Activated naive CD4-positive, alpha-beta T cell treated with anti-CD3 and anti-CD28 coated beads, Interleukin-2, amount 50 U/mL, for 16 hours (primary cell): ENCODE data around the gene SECISBP2.
"Not testable (repeated sequence)": the region's sequence is repeated elsewhere in the genome, so short reads cannot be mapped to it uniquely, and the experiment has no call there.

Experiments used
- DNase-seq: peaks from one replicate; pipeline ENCODE4 v3.0.0-alpha.2; 2020

SECISBP2 gene

DNA sequence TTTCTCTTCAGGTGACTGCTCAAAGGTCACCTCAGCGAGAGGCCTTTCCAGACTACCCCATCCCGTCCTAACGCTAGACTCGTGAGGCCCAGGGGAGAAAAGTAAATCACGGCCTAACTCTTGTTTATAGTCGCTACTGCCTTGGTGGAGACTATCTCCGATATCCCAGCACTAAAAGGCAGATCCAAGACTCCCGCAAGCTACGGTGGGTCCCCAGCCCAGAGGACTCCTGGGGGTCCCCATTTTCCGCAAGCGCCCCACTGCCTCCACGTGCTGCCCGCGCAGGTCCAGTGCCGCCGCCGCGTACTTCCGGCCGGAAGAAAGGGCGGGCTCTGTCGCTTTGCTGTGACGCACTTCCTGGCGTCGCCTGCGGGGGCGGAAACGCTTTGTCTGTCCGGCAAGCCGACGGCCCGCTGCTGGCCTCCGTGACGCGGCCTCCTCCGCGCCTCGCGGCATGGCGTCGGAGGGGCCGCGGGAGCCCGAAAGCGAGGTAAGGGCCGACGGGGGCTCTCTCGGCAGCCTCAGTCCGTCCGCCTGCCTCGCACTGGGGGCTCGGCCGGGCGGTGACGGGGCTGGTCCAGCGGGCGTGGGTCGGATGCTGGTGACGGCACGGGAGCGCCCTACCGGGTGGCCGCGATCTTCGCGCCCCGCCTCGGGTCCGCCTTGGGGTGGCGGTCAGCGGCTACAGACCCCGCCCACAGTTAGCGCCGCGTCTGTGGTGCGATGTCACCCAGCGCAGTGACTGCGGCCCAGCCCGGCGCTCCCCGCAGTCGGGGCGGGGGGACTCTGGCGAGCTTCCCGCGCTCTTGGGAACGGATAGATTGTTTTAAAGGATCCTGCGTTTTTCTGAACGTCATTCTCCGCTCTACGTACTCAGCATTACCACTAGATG lies at the start of gene SECISBP2:
SECISBP2 (plus strand) TSS at position 378 of the 892 bp plus-strand sequence; CDS start at position 455, 77 bp downstream.
- DNase-seq = peak; percentile 94

GRCh38 chr9:89273528-89274279 lies 44.6 kb upstream of the SECISBP2 start:
- DNase-seq = no peak

GRCh38 chr9:89274838-89275237 lies 43.5 kb upstream of the SECISBP2 start:
- DNase-seq = no peak

GRCh38 chr9:89276040-89276439 lies 42.3 kb upstream of the SECISBP2 start:
- DNase-seq = not testable (repeated sequence)

DNA sequence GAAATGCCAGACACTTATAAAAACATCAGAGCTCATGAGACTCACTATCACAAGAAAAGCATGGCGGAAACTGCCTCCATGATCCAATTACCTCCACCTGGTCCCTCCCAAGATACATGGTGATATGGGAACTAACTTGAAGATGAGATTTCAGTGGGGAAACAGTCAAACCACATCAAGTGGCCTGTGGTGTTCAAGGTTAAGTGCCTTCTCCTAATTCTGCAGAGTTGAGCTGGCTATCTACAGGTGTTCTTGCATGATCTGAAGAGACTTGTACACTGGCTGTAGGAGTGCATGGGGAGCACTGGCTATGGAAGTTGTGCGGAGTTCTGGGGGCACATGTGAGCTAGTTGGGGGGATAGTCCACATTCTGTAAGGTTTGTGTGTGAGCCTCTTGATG lies 41.3 kb upstream of the SECISBP2 start:
- no peak for DNase-seq

- peak; percentile 15 for DNase-seq
These were observed 40.8 kb upstream of the SECISBP2 start for GRCh38 chr9:89277454-89277853.

DNA sequence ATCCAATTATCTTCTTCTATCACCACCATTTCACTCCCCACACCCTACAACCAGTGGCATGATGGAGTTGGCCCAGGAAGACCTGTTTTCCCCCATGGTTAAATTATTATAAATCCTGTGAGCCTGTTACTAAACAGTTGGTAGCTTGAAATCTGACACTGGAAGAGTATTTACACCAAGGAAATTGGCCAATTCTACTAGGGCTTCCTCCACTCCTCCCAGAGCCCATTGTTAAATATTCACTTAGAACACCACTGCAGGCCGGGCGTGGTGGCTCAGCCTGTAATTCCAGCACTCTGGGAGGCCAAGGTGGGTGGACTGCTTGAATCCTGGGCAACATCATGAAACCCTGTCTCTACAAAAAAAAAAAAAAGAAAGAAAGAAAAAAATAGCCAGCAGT lies 39.7 kb upstream of the SECISBP2 start:
- no peak for DNase-seq

DNA sequence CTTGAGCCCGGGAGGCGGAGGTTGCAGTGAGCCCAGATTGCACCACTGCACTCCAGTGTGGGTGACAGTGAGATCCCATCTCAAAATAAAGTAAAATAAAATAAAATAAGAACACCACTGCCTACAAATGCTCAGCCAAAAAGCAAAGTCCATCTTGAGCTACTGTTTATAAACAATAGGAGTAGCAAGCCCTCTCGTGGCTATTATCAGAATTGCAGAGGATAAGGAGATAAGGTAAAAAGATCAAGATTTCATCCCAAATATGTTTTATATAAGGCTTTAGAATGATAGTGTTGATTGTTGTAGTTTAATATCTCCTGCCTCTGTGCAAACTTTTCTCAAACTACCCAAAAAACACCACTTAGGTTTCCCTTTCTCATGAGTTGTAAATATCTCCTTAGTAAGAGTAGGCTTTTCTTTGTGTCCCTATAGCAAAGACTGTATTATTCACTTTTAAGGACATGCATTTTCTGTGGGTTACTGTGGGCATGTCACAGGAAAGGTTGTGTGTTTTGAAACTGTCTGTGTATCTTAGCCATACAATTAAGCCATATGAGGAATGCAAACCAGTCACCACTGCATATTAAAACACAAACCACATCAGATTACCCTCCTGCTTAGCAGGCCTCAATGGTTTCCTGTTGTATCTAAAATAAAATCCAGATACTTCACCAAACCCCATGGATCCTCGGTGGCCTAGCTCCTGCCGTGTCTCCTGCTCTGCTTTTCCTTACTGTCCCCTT lies 39.1 kb upstream of the SECISBP2 start:
- no peak for DNase-seq

- no peak for DNase-seq
These were observed 37.2 kb upstream of the SECISBP2 start for GRCh38 chr9:89281106-89281505.

- not testable (repeated sequence) for DNase-seq
These were observed 35.9 kb upstream of the SECISBP2 start for GRCh38 chr9:89282248-89282968.

DNA sequence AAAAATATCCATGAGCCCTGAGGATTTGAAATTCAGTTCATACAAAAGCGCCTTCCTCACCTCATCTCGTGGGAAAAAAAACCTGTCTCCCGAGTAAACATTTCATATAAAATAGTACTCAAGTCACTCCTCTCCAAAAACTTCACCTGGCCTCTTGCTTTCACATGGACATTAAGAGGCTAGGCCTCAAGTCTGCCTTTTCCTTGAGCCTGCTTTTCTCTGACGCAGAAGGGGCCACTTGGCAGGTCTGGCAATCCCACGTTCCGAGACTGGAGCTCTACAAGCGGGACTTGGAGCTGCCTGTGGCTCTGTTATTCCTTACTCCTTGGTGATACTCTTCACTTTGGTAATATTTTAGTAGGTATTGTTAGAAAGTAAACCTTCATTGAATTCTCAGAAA lies 34.2 kb upstream of the SECISBP2 start:
- no peak for DNase-seq

- DNase-seq = no peak
These were observed 26.6 kb upstream of the SECISBP2 start for GRCh38 chr9:89291741-89292140.

- no peak for DNase-seq
These were observed 25.3 kb upstream of the SECISBP2 start for GRCh38 chr9:89293014-89293413.

DNA sequence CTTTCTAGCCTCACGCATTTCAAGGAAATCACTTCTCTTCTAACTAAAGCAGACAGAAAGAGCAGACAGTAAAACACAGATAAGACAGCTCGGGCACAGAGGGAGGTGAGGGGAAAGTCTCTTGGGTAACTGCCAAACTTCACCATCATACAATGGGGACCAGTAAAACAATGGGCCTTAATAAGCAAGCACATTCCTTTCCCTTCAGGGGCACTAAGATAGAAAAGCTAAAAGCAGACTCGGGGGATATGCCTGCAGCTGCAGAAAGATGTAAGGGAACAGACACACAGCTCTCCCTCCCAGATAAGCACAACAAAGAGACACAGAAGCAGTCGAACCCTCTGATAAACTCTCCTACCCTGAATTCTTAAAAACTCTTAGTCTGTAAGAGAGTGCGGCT lies 22.9 kb upstream of the SECISBP2 start:
- no peak for DNase-seq

DNA sequence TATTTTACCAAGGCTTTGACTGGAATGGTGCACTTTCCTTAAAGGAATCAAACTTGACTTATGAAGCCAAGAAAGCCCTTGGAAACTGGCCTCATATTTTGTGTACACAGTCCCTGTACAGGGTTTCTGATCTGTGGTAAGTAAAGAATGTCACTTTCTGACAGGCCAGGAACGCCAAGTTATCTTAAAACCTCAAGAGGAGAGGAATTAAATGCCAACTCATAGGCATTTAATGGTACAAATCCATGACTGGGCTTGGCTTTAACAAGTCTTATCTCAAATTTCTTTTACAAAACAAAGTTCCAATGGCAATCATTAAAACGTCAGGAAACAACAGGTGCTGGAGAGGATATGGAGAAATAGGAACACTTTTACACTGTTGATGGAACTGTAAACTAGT lies 16.3 kb upstream of the SECISBP2 start:
- not testable (repeated sequence) for DNase-seq

DNA sequence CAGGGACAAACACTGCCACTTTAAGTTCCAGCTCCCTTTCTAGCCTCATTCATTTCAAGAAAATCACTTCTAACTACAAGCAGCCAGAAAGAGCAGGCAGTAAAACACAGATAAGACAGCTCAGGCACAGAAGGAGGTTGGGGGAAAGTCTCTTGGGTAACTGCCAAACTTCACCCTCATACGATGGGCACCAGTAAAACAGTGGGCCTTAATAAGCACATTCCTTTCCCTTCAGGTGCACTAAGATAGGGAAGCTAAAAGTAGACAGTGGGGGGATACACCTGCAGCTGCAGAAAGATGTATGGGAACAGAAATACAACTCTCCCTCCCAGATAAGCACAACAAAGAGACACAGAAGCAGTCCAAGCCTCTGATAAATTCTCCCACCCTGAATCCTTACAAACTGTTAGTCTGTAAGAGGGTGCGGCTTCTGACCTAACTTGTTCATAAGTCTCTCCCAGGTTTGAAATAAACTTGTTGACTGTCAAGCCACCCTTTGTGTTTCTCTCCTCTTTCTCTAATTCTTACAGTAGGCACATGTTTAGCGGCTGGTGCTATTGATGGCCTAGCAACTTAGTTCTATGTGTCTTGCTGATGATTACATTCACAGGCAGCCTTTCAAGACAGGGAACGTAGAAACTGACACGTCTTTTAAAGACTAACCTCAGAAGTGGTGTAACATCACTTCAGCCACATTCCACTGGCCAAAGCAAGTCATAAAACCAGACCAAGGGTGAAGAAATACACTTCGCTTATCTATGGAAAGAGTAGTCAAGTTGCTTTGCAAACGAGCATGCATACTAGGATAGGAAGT lies 14.1 kb upstream of the SECISBP2 start:
- DNase-seq = no peak

- DNase-seq = no peak
These were observed 13.5 kb upstream of the SECISBP2 start for GRCh38 chr9:89304834-89305188.

GRCh38 chr9:89305868-89306267 lies 12.4 kb upstream of the SECISBP2 start:
- no peak for DNase-seq

DNA sequence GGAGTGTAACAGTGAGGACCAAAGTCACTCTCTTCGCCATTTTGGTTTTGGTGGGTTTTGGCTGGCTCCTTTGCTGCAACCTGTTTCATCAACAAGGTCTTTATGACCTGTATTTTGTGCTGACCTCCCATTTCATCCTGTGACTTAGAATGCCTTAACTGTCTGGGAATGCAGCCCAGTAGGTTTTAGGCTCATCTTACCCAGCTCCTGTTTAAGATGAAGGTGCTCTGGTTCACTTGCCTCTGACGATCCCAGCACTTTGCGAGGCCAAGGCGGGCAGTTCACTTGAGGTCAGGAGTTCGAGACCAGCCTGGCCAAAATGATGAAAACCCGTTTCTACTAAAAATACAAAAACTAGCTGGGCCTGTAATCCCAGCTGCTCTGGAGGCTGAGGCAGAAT lies 9.1 kb upstream of the SECISBP2 start:
- DNase-seq = no peak

DNA sequence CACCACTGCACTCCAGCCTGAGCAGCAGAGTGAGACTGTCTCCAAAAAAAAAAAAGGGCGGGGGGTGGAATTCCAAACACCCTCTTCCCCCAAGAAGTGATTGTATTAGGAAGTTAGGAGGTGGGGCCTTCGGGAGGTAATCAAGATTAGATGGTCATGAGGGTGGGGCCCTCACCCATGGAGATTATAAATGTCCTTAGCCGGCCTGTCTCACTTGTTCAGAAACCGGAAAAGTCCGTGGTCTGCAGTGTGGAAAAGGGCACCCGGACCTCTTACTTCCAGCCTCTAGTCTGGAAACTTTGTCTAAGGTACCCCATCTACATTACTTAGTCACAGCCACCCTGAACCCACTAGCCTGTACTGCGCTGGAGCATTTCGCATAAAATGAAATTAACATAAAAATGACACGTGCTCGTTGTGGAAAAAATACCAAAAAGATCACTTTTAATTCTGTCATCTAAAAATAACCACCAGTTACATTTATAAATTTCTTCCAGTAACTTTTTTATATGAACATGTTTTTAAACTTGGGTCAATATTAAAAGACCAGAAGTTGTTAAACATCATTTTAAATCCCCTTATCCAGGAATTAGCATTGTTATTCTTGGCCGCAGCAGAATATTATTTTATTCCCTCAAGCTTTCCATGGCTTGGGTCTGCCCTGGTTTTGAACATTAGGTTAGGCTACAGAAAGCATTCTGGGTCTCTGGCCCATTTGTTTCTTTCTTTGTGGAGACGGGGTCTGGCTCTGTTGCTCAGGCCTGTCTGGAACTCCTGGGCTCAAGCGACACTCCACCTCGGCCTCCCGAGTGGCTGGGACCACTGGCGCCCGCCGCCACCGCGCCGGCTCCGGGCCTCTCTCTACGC lies 8.5 kb upstream of the SECISBP2 start:
- no peak for DNase-seq
